Measurements from ENCODE around the gene ATOSB.

Gene ATOSB

DNA sequence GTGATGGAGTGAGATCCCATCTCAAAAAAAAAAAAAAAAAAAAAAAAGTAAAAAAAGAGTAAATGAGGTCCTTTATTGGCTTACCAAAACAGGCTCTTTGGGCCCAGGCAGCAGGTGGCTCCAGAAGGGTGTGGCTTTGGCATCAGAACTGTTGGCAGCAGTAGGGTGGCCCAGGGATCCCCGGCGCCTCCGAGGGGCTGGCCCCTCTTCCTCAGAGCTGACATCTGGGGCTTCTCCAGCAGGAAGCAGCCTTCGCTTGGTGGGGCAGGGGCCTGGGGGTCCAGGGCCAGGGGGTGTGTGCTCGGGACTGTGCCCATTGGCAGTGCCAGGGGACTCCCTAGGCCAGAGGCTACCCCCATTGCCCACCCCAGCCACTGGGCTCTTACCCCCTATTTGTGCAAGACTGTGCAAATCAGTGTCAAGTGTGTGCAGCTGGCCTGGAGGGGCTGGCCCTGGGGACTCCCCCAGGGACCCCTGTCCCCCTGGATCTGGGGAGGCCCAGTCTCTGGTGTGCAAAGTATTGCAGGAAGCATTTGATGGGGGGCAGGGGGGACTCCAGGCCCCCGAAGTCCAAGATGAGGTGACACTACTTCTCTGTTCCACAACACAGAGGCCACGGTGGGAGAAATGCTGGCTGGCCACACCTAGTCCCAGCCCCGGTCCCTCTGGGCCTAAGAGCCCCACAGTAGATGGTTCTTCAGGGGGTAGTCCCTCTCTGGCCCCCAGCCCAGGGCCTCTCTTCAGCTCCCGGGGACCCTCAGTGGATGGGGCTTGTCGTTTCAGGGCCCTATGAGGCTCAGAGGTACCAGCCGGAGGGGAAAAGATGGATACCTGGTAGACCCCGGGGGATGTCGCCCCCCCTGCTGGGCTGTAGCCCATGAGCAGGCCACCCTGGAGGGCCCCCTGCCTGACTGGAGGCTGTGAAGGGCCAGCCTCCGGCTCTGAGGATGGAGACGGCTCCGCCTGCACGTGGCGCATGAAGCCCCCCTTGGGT, 8.1 kb downstream of the ATOSB start:
- H3K9me3 ChIP-seq, result no peaks in the 10 kb centered on the region
- peak overlapping the region in 1 of 2 donors; percentile 18 for H3K27ac ChIP-seq
- peak in 1 of 2 donors; percentile 66 for DNase-seq
- intact Hi-C loops (cut with DNase I; ENCODE audit: low total_unique reads), result no loop called here
- TF ChIP-seq, protein P1, sequence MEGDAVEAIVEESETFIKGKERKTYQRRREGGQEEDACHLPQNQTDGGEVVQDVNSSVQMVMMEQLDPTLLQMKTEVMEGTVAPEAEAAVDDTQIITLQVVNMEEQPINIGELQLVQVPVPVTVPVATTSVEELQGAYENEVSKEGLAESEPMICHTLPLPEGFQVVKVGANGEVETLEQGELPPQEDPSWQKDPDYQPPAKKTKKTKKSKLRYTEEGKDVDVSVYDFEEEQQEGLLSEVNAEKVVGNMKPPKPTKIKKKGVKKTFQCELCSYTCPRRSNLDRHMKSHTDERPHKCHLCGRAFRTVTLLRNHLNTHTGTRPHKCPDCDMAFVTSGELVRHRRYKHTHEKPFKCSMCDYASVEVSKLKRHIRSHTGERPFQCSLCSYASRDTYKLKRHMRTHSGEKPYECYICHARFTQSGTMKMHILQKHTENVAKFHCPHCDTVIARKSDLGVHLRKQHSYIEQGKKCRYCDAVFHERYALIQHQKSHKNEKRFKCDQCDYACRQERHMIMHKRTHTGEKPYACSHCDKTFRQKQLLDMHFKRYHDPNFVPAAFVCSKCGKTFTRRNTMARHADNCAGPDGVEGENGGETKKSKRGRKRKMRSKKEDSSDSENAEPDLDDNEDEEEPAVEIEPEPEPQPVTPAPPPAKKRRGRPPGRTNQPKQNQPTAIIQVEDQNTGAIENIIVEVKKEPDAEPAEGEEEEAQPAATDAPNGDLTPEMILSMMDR (IDR thresholded peaks at IDR 0.05), result no peak
- H3K36me3 ChIP-seq, result peaks cover 43 to 46% (median 45%) of the 10 kb centered on the region in 3 donors
- peaks cover 0 to 49% (median 33%) of the 10 kb centered on the region in 4 donors for H3K4me1 ChIP-seq
- H3K4me3 ChIP-seq, result no peak overlapping the region
- no peaks in the 10 kb centered on the region for H3K27me3 ChIP-seq

DNA sequence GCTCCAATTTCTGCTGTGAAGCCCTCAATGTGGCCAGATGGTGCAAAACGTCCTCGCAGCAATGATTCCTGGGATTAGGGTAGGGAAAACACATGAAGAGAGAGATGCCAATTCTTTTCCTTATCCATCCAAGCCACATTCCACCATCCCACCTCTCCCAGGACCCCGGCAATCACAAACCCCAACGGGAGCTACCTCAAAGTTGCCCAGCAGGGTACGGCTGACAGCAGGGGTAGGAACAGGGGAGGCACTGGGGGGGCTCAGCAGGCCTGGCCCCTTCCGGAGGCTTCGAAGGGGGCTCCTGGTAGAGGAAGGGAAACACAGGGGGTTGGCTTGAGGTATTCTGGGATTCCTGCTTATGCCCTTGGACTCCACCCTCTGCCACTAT, 9.3 kb downstream of the ATOSB start:
- Histone ChIP-seq H3K27ac (no peak overlapping the region), H3K4me3 (no peak overlapping the region), H3K9me3 (no peaks in the 10 kb centered on the region), H3K36me3 (peaks cover 43 to 47% (median 45%) of the 10 kb centered on the region in 3 donors), H3K27me3 (no peaks in the 10 kb centered on the region), H3K4me1 (peaks cover 0 to 51% (median 35%) of the 10 kb centered on the region in 4 donors)
- TF ChIP-seq, protein P1 (IDR thresholded peaks at IDR 0.05), result no peak
- intact Hi-C loops (cut with DNase I; ENCODE audit: low total_unique reads), result no loop called here
- DNase-seq, result no peak

DNA sequence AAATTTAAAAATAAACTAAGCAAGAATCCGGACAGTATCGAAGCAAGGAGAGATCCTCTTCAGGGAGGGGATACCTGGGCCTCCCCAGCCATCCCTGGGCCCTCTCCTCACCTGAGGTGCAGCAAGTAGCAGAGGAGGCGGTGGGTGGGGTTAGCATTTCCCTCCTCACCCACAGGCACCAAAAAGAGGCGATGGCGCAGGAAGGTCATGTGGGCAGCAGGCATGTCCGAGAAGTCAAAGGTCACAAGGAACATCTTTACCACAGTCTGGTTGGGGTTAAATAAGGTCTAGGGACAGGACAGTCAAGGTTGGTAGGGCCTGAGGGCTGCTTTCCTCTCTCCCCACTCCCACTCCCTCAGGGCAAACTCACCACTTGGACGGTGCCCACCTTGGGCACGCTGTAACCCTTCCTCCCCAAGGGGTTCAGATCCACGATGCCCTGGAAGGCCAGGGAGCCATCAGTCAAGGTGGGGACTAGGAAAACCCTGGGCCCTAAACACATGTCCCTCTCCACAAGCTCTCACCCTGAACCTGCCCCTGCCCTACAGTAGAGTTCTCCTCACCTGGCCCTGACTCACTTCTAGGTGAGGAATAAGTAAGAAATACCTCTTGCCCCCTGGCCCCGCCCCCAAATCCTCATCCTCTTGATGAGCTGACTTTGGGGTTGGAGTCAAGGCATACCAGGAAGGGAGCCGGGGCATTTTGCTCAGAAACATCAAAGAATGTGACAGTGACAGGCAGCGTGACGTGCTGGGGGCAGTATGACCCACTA, 9.9 kb downstream of the ATOSB start:
- Histone ChIP-seq H3K27ac (no peak overlapping the region), H3K9me3 (no peaks in the 10 kb centered on the region), H3K27me3 (no peaks in the 10 kb centered on the region), H3K4me3 (no peak overlapping the region), H3K36me3 (peaks cover 43 to 53% (median 47%) of the 10 kb centered on the region in 3 donors), H3K4me1 (peaks cover 0 to 52% (median 36%) of the 10 kb centered on the region in 4 donors)
- TF ChIP-seq, protein P1 (IDR thresholded peaks at IDR 0.05), result no peak
- DNase-seq, result peak in 1 of 2 donors; percentile 59
- intact Hi-C loops (cut with DNase I; ENCODE audit: low total_unique reads), result no loop called here

DNA sequence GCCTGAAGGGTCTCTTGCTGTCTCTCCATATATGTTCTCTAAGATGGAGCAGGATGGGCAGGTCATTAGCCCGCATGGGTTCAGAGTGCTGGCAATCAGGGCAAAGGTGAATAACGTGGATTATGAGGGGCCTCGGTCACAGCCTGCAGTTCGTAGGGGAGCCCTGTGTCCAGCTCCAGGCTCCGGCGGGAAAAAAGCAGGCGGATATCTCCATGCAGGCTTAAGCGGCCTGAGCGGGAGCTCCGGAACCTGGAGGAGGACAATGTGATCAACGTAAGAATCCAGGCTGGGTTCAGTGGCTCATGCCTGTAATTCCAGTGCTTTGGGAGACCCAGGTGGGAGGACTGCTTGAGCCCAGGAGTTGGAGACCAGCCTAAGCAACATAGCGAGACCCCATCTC, 10.5 kb downstream of the ATOSB start:
- peaks cover 47 to 60% (median 53%) of the 10 kb centered on the region in 3 donors for H3K36me3 ChIP-seq
- peaks cover 0 to 46% (median 30%) of the 10 kb centered on the region in 4 donors for H3K4me1 ChIP-seq
- no peaks in the 10 kb centered on the region for H3K27me3 ChIP-seq
- intact Hi-C loops (cut with DNase I; ENCODE audit: low total_unique reads), result no loop called here
- H3K4me3 ChIP-seq, result no peak overlapping the region
- TF ChIP-seq, protein P1 (IDR thresholded peaks at IDR 0.05), result no peak
- H3K27ac ChIP-seq, result no peak overlapping the region
- DNase-seq, result peak in 1 of 2 donors; percentile 55
- no peaks in the 10 kb centered on the region for H3K9me3 ChIP-seq

DNA sequence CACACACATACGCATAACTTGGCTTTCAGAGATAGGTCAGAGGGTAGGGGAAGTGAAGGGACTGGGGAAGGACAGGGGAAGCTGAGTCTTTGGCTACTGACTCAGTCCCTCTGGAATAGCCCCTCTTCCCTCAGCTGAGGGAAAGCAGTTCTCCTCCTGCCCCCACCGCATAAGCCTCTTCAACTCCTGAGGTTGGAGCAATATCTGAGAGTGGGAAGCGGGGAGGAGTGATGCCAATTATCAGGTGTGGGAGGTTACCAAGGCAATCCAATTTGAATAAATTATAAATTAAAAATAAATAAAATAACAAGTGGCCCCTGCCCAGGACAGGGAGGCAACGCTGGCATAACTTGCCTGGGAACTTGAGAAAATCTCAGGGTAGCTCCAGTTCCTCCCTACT, 11.1 kb downstream of the ATOSB start:
- Histone ChIP-seq H3K27me3 (no peaks in the 10 kb centered on the region), H3K9me3 (no peaks in the 10 kb centered on the region), H3K36me3 (peaks cover 47 to 65% (median 58%) of the 10 kb centered on the region in 3 donors), H3K4me1 (peaks cover 0 to 40% (median 27%) of the 10 kb centered on the region in 4 donors), H3K27ac (peak overlapping the region in 1 of 2 donors; percentile 86), H3K4me3 (no peak overlapping the region)
- DNase-seq, result peak in 1 of 2 donors; percentile 11
- intact Hi-C loops (cut with DNase I; ENCODE audit: low total_unique reads), result no loop called here
- TF ChIP-seq, protein P1 (IDR thresholded peaks at IDR 0.05), result no peak

Measured in tibial artery (tissue), 4 donors.